Lung (tissue), 12 donors: ENCODE data around the gene STK24. TPM values are rescaled to one million over a fixed set of nuclear protein-coding genes. Genes with fewer than 3 reads are reported as not detected.

Source experiments
- ATAC-seq: fragments of 200-7000 bp; cut with Tn5 transposase; one replicate; pipeline ENCODE4 v1.9.1; 2020; ENCODE audit warnings: moderate number of reproducible peaks; ENCODE audit not compliant: insufficient read depth, low FRiP score
- DNase-seq, 3 donors: peaks; one replicate each; pipeline ENCODE4 v3.0.0-alpha.2; 2013 to 2017
- H3K27ac ChIP-seq, 2 donors: one replicate each; pipeline ENCODE4 v1.5.1; 2013; ENCODE audit warnings: mild to moderate bottlenecking in 2 of 2, moderate library complexity in 2 of 2, control low read depth in 1 of 2, inconsistent platforms in 1 of 2, low read depth in 1 of 2, low read length in 1 of 2
- H3K27me3 ChIP-seq, 3 donors: one replicate each; pipeline ENCODE4 v1.5.1; 2013; ENCODE audit warnings: low read length in 2 of 3; ENCODE audit not compliant: control insufficient read depth in 3 of 3, insufficient read depth in 3 of 3
- H3K36me3 ChIP-seq, 4 donors: one replicate each; pipeline ENCODE4 v1.5.1; 2013; ENCODE audit warnings: low read length in 4 of 4, mild to moderate bottlenecking in 1 of 4, moderate library complexity in 1 of 4; ENCODE audit not compliant: control insufficient read depth in 4 of 4, insufficient read depth in 4 of 4
- H3K4me1 ChIP-seq, 5 donors: one replicate each; pipeline ENCODE4 v1.5.1; 2013; ENCODE audit warnings: low read length in 5 of 5, mild to moderate bottlenecking in 2 of 5, moderate library complexity in 1 of 5; ENCODE audit not compliant: control insufficient read depth in 5 of 5, insufficient read depth in 5 of 5
- H3K4me3 ChIP-seq: one replicate; pipeline ENCODE4 v1.5.1; 2013; ENCODE audit warnings: mild to moderate bottlenecking, control low read depth, moderate library complexity
- H3K9ac ChIP-seq, 2 donors: one replicate each; pipeline ENCODE4 v1.5.1; 2013; ENCODE audit warnings: low read length in 2 of 2, control low read depth in 1 of 2; ENCODE audit not compliant: insufficient read depth in 1 of 2
- H3K9me3 ChIP-seq, 4 donors: one replicate each; pipeline ENCODE4 v1.5.1; 2013; ENCODE audit warnings: low read length in 3 of 4, mild to moderate bottlenecking in 1 of 4, moderate library complexity in 1 of 4; ENCODE audit not compliant: control insufficient read depth in 4 of 4, insufficient read depth in 3 of 4
- WGBS, 2 donors: extraction: QIAGEN DNeasy Blood & Tissue Kit; methylation state at CpG; one replicate each; pipeline ENCODE4 v1.1.7; 2013; 5-methylcytosine and 5-hydroxymethylcytosine counted together
- polyA plus RNA-seq, 2 donors: library from polyadenylated mRNA; stranded (reverse); fragments of 200-250 nt; gene quantifications; one replicate each; pipeline ENCODE4 v1.2.1, GENCODE V29; 2013
- total RNA-seq, 2 donors: library from RNA; depleted of rRNA in 1 of 2; stranded (reverse); fragments of >200 nt in 1 of 2; gene quantifications; one replicate each; pipeline ENCODE4 v1.2.1, GENCODE V29; 2014 to 2021
- TF ChIP-seq, protein P1 (sequence below): IDR thresholded peaks from 2 replicates; pipeline ENCODE4 v1.5.1; 2012; ENCODE audit warnings: mild to moderate bottlenecking; ENCODE audit errors: control extremely low read depth, extremely low read depth
- donor health status: control.
- donor health status: control.
- donor health status: Bipolar disorder and iron deficiency.
- donor health status: healthy.
- donor health status: DM: yes; HTN: yes; CAD: no.

The STK24 gene
- total and polyA plus RNA-seq, 4 donors = 38.0 to 102 (median 64.5) TPM

DNA sequence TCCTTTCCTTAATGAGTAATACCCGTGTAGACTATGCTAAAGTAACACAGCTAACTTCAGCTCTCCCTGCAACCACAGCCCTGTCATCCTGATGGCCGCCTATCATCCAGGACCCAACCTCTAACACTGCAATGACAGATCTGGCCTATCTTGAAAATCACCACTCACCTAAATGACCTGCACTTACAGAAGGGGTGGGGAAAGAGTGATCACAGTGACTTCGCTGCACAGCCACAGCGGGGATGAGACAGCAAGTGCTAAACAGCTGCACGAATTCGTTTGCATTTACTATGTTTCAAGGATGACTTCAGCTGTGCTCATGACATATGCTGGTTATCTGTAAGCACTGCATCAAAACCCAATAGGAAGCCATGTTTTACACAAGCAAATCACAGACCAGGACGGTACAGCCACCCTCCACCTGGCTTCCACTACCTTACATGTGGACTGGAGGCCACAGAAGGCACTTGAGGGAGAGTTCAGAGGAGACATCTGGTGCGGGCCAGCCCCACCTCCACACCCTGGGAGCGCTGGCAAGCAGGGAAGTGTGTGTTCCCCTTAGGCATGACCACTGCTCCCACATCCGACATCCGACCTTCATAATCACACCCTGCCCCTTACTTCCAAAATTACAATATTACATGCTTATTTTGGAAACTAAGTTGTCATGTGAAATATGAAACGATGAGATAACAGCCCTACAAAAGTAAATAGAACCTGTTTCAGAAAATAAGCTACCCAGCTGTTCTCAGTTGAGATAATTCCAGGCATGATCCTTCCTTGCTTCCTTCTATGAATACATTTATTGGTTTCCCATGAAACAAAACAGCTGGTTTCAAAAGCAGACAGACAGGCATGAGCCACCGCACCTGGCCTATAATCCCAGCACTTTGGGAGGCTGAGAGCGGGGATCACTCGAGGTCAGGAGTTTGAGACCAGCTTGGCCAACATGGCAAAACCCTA is 95.7 kb downstream of the STK24 start:
- Histone ChIP-seq H3K9me3 (no peaks in the 10 kb centered on the region), H3K4me3 (no peak overlapping the region), H3K9ac (no peak overlapping the region), H3K36me3 (peaks cover 0 to 3% (median 3%) of the 10 kb centered on the region in 4 donors), H3K27ac (peak overlapping the region in 1 of 2 donors; percentile 21), H3K4me1 (peaks cover 23 to 47% (median 29%) of the 10 kb centered on the region in 5 donors), H3K27me3 (no peaks in the 10 kb centered on the region)
- WGBS, 2 donors = 76 to 86% methylated on average over 15 of the region's 15 CpGs
- TF ChIP-seq, protein P1, sequence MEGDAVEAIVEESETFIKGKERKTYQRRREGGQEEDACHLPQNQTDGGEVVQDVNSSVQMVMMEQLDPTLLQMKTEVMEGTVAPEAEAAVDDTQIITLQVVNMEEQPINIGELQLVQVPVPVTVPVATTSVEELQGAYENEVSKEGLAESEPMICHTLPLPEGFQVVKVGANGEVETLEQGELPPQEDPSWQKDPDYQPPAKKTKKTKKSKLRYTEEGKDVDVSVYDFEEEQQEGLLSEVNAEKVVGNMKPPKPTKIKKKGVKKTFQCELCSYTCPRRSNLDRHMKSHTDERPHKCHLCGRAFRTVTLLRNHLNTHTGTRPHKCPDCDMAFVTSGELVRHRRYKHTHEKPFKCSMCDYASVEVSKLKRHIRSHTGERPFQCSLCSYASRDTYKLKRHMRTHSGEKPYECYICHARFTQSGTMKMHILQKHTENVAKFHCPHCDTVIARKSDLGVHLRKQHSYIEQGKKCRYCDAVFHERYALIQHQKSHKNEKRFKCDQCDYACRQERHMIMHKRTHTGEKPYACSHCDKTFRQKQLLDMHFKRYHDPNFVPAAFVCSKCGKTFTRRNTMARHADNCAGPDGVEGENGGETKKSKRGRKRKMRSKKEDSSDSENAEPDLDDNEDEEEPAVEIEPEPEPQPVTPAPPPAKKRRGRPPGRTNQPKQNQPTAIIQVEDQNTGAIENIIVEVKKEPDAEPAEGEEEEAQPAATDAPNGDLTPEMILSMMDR = no peak
- ATAC-seq (no peak), DNase-seq (no peak)

DNA sequence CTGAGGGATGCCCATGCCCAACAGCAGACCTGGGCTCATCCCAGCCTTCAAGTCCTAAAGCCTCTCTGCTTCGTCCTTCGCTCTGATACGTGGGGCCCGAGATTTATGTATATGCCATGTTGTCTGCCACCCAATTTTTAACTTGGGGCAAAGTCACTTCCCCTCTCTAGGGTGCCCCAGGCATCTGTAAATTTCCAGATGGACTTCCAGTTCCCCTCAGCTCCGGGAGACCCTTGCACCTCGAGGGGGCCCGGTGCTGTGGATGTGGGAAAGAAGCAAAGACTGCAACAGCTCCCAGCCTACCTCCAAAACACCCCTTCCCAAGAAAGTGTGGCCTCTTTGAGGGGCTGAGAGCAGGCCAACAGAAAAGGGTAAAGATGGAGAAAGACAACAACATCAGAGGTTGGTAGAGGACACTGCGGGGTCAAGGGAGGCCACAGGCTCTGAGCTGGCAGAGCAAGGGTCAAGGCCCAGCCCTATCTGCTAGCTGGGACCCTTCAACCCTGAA is 97.4 kb downstream of the STK24 start:
- no peak for ATAC-seq
- H3K9ac ChIP-seq = no peak overlapping the region

DNA sequence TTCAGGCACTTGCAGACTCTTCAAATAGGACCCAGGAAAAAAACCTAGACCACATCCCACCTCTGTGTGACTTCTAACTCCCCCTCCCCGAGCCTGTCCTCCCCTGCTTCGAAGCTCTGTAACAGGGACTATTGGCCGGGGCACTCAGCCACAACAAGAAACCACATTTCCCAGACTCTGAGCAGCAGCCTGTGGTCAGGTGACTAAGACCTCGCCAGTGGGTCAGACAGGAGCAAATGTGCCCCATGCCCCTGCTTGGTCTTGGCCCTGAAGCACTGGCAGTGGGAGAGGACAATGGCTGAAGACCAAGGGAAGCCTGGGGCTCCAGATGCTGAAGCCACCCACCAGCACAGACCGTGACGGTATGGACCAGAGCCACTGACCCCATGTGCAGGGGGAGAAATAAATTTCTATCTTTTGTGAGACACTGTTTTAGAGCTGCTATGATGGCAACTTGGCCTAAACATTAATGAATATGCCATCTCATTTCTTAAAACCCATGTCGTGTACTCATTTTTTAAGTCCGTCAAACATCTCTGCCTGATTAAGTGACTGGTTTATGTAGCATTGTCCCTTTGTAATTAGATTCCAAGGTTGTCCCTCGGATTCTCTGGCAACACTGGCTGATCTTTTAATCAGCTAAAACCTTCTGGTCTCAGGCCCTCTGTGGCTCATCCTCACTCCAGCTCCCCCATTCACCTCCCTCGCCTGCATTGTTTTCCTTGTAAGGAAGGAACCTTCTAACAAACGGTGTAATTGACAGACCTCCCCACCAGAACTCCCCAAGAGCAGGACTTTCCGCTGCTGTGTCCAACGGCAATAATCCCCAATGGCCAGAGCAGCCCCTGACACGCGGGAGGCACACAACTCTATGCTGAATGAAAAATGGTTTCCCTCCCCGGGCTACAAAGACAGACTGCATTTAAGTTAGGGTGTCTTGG is 98.4 kb downstream of the STK24 start:
- Histone ChIP-seq H3K36me3 (peaks cover 0 to 13% (median 10%) of the 10 kb centered on the region in 4 donors), H3K27me3 (no peaks in the 10 kb centered on the region), H3K4me1 (peaks cover 8 to 32% (median 21%) of the 10 kb centered on the region in 5 donors), H3K9ac (no peak overlapping the region), H3K4me3 (no peak overlapping the region), H3K27ac (no peak overlapping the region), H3K9me3 (no peaks in the 10 kb centered on the region)
- WGBS, 2 donors = 73% methylated on average over 16 of the region's 16 CpGs
- DNase-seq (no peak), ATAC-seq (no peak)
- TF ChIP-seq, protein P1 = no peak

More for the DNA sequence above, 97.4 kb downstream of the STK24 start:
- Histone ChIP-seq H3K4me1 (peaks cover 14 to 39% (median 25%) of the 10 kb centered on the region in 5 donors), H3K36me3 (peaks cover 0 to 8% (median 5%) of the 10 kb centered on the region in 4 donors), H3K27me3 (no peaks in the 10 kb centered on the region), H3K9me3 (no peaks in the 10 kb centered on the region), H3K27ac (no peak overlapping the region), H3K4me3 (no peak overlapping the region)
- TF ChIP-seq, protein P1 = no peak
- 90 to 91% methylated on average over 8 of the region's 8 CpGs for WGBS, 2 donors
- DNase-seq = no peak
